ENCODE results near the gene CLCN2.

- peak; percentile 18 to 50 (median 47) for TF ChIP-seq CTCF (IDR thresholded peaks at IDR 0.05)
- no peak for TF ChIP-seq POLR2A (IDR thresholded peaks at IDR 0.05)
Measured at GRCh38 chr3:184345317-184346144, 15.9 kb downstream of the CLCN2 start.

All from testis (tissue), 2 donors.